Measurements from ENCODE around the gene ARHGEF26.

ARHGEF26 gene

DNA sequence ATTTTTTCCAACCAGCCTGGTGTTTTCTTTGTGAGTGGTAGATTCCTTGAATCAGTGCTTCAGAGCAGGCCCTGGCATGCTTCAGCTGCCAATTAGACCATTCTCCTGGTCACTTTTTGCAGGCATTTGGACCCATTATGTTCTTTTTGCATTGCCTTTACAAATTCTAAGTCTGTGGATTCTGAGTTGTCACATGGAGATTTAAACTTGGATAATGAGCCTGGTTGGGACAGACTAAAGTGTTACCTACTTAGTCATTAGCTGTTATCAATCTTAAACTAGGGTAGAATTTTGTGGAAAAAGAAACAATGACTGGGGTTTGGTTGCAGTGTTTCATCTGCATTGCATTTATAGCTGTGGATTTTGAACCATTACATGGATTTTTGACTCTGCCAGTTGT lies 40.6 kb downstream of the ARHGEF26 start:
- no peak for DNase-seq (ENCODE audit: low read depth)

GRCh38 chr3:154164387-154164786 lies 43.2 kb downstream of the ARHGEF26 start:
- DNase-seq (ENCODE audit: low read depth), result no peak

DNA sequence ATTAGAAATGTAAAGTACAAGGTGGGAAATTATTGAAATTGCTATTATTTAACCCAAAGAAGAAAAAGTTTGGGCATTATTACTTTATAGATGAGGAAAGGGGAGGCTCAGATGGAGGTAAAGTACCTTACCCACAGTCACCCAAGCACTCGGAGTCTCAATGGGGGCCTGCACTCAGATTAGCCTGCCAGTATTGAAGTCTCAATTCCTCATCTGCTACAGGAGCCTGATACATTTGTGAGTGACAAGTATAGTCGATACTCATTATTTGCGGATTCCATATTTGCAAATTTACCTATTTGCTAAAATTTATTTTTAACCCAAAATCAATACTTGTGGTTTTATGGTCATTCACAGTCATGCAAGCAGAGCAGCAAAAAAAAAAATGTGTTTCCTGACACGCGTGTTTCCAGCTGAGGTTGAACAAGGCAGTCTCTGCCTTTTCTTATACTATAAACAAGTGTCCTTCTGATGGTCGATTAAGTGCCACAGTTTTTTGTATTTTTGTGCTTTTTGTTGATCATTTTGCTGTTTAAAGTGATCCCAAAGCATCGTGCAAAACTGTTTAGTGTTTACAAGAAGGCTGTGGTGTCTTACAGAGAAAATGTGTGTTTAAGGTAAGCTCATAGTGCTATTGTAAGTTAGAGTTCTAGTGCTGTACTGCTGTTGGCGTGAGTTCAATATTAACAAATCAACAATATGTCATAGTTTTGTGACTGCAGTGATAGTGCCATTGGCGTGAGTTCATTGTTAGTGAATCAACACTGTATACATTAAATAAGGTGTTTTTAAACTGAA lies 48.0 kb downstream of the ARHGEF26 start:
- DNase-seq (ENCODE audit: low read depth), result no peak

DNA sequence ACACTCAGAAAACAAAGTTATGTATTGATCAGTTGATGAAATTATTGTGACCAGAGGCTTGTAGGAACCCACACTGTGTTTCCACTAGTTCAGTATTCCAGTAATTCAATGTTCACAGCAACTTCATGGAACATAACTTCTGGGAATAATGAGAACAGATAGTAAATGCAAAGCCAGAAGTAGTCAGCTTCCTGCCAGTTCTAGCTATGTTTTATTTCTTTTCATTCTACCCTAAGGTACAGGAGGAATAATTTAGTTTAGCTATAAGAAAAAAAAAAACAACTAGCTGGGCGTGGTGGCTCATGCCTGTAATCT lies 48.6 kb downstream of the ARHGEF26 start:
- no peak for DNase-seq (ENCODE audit: low read depth)

DNA sequence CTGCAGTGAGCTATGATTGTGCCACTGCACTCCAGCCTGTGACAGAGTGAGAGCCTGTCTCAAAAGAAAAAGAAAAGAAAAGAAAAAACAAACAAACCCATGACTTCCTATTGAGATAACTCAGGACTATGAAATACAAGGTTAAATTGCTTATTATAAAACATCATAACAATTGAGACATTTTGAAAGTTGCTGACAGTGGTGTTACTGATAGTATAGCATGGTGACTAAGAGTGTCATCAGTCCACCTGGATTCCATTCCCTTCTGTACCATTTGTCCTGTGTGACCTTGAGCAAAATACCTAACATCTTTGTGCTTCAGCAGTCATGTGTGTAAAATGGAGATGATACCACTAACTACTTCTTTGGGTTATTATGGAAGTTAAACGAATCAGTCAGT lies 49.1 kb downstream of the ARHGEF26 start:
- DNase-seq (ENCODE audit: low read depth), result no peak

- no peak for DNase-seq (ENCODE audit: low read depth)
Observed at GRCh38 chr3:154175041-154175440, 53.9 kb downstream of the ARHGEF26 start.

DNA sequence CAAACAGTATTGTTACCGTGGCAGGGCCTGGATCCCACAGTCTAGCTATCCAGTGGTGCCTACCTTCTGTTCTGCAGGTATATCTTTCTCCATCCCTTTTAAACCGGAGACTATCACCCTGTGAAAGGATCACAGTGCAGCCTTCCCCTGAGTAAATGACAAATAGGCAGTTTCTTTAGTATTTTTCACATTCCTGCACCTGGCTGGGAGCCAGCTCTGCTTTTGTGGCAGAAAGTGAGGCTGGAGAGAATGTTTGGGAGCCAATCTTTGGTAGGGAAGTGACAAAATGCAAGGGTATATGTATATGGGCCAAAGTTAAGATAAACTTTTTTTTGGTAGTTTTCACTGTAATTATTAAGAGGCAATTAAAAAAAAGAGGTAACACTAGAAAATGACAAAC lies 54.8 kb downstream of the ARHGEF26 start:
- no peak for DNase-seq (ENCODE audit: low read depth)

DNA sequence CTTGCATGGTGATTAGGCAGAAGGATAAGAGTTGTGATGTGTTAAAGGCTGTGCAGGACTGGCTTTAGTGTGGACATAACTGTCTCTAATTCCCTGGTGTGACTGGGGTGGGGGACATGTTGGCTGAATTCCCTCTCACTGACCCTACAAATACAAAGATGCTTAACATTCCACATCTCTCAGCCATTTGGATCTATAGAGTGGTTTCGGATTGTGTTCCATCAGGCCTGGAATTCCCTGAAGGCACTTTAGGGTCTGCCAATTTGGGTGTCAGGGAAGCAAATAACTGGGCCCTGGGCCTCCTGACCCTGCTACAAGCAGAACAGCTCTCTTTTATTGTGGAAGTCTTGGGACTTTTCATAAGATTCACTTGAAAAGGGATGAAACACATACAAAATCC lies 56.2 kb downstream of the ARHGEF26 start:
- DNase-seq (ENCODE audit: low read depth), result no peak

DNA sequence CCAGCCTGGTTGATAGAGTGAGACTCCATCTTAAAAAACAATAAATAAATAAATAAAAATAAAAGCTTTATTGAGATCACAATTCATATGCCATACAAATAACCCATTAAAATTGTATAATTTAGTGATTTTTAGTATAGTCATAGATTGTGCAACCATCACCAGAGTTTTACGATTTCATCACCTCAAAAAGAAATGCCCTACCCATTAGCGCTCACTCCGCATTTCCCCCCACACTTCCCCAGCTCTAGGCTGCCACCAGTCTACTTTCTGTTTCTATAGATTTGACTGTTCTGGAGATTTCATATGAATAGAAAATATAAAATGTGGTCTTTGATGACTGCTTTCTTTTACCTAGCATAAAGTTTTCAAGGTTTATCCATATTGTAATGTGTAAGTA lies 57.0 kb downstream of the ARHGEF26 start:
- DNase-seq (ENCODE audit: low read depth), result no peak

DNA sequence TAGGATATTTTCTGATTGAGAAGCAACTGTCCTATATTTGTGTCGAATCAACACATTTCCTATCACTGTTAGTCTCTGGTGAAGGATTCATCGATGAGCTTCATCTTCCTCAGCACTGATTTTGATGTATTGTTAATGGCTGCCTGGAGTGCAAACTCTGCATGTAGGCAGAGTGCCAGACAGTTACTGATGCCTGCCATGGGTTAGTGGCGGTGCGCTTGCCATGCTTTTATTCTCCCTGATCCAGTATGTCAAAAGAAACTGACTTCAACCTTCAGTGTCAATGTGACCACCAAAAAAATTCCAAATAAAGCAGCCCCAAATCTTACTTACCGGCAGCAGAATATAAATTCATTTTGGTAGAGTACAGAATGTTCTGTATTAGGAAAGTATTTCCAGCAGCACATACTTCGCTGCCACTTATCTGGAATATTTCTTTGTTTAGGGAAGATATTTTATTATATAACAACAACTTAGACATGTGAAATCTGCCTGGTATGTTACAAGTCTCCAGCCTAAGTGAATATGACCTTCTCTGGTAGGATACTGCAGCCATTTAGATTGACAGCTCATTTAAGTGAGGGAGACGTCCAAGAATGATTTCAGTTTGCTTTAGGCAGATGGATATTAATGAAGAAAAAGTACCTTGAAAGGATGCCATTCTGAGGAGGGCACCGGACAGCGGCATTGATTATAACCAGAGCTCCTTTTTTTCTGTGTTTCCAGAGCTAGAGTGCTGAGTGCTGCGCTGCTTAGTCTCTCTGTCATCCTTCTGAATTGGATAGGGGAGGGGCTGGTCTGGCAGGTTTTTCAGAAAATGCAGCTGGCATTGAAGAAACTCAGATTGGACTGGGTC lies 59.9 kb downstream of the ARHGEF26 start:
- DNase-seq (ENCODE audit: low read depth), result no peak

GRCh38 chr3:154182322-154182922 lies 61.2 kb downstream of the ARHGEF26 start:
- DNase-seq (ENCODE audit: low read depth), result no peak

GRCh38 chr3:154182975-154183374 lies 61.8 kb downstream of the ARHGEF26 start:
- DNase-seq (ENCODE audit: low read depth), result no peak

GRCh38 chr3:154184582-154184981 lies 63.4 kb downstream of the ARHGEF26 start:
- no peak for DNase-seq (ENCODE audit: low read depth)

DNA sequence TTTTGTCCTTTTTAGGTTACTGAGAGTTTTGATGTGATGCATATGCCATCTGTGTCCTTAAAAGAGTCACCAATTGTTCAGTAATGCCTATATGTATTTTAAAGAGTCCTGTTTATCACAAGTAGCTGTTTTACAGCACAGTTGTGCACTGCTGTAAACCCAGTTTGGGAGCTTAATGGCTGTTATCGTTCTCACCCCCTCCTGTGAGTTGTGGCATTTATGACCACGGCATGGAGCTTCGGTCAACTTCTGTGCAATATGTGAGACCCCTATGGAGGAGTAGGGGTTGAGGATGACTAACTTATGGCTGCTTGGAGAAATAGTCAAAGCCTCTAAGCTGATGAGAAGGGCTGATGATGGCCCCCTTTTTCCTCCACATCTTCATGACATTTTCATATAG lies 67.2 kb downstream of the ARHGEF26 start:
- DNase-seq (ENCODE audit: low read depth), result no peak

DNA sequence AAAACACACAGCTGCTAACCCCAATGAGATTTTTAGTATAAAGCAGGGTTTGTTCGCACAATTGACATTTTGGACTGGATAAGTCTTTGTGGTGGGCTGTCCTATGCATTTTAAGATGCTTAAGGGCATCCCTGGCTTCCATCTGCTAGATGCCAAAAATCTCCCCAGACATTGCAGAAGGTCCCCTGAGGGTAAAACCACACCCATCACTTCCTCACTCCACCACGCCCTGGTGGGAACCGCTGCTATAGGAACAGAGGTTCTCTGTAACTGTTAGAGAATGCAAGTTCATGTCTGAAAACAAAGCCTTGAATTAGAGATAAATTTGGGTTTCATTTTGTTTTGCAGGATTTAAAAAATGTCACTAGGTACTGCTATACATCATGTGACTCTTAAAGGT lies 67.7 kb downstream of the ARHGEF26 start:
- no peak for DNase-seq (ENCODE audit: low read depth)

GRCh38 chr3:154191520-154191919 lies 70.3 kb downstream of the ARHGEF26 start:
- no peak for DNase-seq (ENCODE audit: low read depth)

GRCh38 chr3:154192225-154192624 lies 71.0 kb downstream of the ARHGEF26 start:
- DNase-seq (ENCODE audit: low read depth), result no peak

- no peak for DNase-seq (ENCODE audit: low read depth)
Observed at GRCh38 chr3:154193000-154193615, 71.9 kb downstream of the ARHGEF26 start.

- no peak for DNase-seq (ENCODE audit: low read depth)
Observed at GRCh38 chr3:154194877-154195276, 73.7 kb downstream of the ARHGEF26 start.

DNA sequence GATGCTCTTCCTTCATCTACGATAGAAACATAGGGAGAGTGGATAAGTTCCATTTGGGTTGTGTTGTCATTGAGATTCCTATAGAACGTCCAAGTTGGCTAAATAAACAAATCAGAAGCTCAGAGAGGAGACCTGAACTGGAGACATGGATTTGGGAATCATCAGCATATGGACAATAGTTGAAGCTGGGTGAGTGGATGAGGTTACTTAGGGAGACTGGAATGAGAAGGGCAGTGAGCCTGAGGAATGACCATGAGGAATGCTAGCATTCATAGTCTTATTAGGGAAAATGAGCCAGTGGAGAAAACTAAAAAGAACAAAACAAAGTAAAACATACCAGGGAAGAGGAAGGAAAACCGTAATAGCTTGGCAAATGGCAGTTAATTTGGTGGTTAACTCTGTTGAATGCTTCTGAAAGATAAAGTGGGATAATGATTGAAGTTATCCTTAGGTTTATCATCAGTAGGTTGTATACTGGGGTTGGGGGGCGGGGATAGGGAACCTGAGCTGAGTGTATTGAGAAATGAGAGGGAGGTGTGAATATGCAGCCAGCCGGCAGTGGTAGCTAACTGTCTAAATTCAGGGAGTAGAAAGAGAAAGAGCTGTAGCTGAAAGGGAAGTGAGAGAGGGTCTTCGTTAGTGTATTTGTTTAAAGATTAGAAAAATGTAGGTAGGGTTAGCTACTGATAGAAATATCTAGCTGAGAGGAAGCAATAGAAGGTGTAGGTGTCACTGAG lies 74.6 kb downstream of the ARHGEF26 start:
- DNase-seq (ENCODE audit: low read depth), result no peak

- DNase-seq (ENCODE audit: low read depth), result no peak
Observed at GRCh38 chr3:154197751-154198150, 76.6 kb downstream of the ARHGEF26 start.

DNA sequence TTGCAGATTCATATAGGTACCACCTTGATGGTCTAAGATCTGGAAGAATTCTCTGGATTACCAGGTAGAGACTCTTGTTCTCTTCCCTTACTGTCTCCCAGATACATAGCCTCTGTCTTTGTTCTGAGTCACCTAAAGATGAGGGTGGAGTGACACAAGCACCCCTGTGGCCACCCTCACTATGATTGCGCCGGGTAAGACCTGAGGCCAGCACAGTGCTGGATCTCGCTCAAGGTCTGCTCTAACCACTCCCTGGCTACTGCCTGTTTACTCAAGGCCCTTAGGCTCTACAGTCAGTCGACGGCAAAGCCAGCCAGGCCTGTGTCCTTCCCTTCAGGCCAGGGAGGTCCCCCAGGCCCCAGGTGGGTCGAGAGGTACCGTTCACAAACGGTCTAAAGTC lies 88.3 kb downstream of the ARHGEF26 start:
- DNase-seq (ENCODE audit: low read depth), result no peak

Measured in activated T-helper 9 cell treated with anti-CD3 and anti-CD28 coated beads, Interleukin-2, amount 50 U/mL, for 16 hours (primary cell).